Upper lobe of left lung (tissue), 6 donors: ENCODE results near the gene SMYD3. TPM values are rescaled to one million over a fixed set of nuclear protein-coding genes. Genes with fewer than 3 reads are reported as not detected.

Experiments
- ATAC-seq, 2 donors: fragments of 200-7000 bp; cut with Tn5 transposase; one replicate each; pipeline ENCODE4 v1.9.1; 2022; ENCODE audit warnings: mild to moderate bottlenecking in 2 of 2, moderate library complexity in 2 of 2; ENCODE audit not compliant: low FRiP score in 2 of 2
- DNase-seq, 2 donors: peaks; one replicate each; pipeline ENCODE4 v3.0.0-alpha.2; 2019 to 2020
- H3K27ac ChIP-seq, 4 donors: fragments of 200-600 bp; sonication (generic); one replicate each; pipeline ENCODE4 v1.5.1; 2016 to 2019
- H3K27me3 ChIP-seq, 4 donors: fragments of 200-600 bp; sonication (generic); one replicate each; pipeline ENCODE4 v1.5.1; 2017 to 2019
- H3K36me3 ChIP-seq, 4 donors: fragments of 200-600 bp; sonication (generic); one replicate each; pipeline ENCODE4 v1.5.1; 2016 to 2019
- H3K4me1 ChIP-seq, 4 donors: fragments of 200-600 bp; sonication (generic); one replicate each; pipeline ENCODE4 v1.5.1; 2018 to 2019
- H3K4me3 ChIP-seq, 4 donors: fragments of 200-600 bp; sonication (generic); one replicate each; pipeline ENCODE4 v1.5.1; 2017 to 2019; ENCODE audit warnings: mild to moderate bottlenecking in 2 of 4, moderate library complexity in 1 of 4
- H3K9me3 ChIP-seq, 4 donors: fragments of 200-600 bp; sonication (generic); one replicate each; pipeline ENCODE4 v1.5.1; 2018 to 2019
- EP300 ChIP-seq, 4 donors: sonication (generic); formaldehyde crosslinking; IDR thresholded peaks; one replicate each; pipeline ENCODE4 v1.5.1; 2017; ENCODE audit warnings: antibody characterized with exemption in 4 of 4, control low read depth in 2 of 4
- POLR2A ChIP-seq, 4 donors: fragments of 450-650 bp; IDR thresholded peaks; one replicate each; pipeline ENCODE4 v1.5.1; 2016 to 2017; ENCODE audit warnings: antibody characterized with exemption in 4 of 4, mild to moderate bottlenecking in 2 of 4
- POLR2AphosphoS5 ChIP-seq, 2 donors: sonication (generic); formaldehyde crosslinking; IDR thresholded peaks; one replicate each; pipeline ENCODE4 v1.5.1; 2017; ENCODE audit warnings: antibody characterized with exemption in 2 of 2
- WGBS, 2 donors: methylation state at CpG; one replicate each; pipeline ENCODE4 v1.1.5; 2017 to 2018; 5-methylcytosine and 5-hydroxymethylcytosine counted together
- total RNA-seq, 6 donors: library from RNA; depleted of rRNA in 4 of 6; stranded (reverse); fragments of >200 nt in 4 of 6; gene quantifications; one replicate each; pipeline versions ENCODE4 v1.1.0 to v1.2.1, GENCODE V29; 2016 to 2021
- TF ChIP-seq, protein P1 (sequence below), 6 experiments: fragments of 450-650 bp in 4 of 6; fragments of 200-600 bp in 2 of 6; sonication (generic) in 2 of 6; IDR thresholded peaks; one replicate each; pipeline ENCODE4 v1.5.1; 2016 to 2019; ENCODE audit warnings: antibody characterized with exemption in 6 of 6
- donor health status: DM: no; HTN: no; CAD: no; lungs with moderate emphysema.
- donor health status: DM: no; HTN: yes; CAD: no; lungs with severe emphysema.

SMYD3 gene
- total RNA-seq, 6 donors from 2014 or later: 22.7 to 109 (median 34.0) TPM

DNA sequence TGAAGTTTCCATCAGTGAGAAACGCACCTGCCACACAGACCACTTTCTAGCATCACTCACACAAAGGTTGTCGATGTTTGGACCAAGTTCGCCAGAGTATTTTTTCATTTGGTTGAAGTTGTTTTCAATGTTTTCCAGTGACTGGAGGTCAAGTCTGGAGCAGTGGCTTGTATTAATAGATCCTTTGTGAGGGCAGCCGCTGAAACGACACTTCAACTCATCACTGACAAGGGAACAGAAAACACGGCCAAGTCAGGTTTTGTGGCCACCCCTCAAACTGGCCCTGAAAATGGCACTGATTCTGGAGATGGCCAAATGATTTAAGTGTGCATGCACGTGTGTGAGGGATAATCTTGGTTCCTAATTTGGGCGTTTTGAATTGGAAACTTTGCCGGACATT lies 675.6 kb downstream of the SMYD3 start:
- no peak for DNase-seq
- H3K9me3 ChIP-seq: no peaks in the 10 kb centered on the region
- H3K4me1 ChIP-seq: no peaks in the 10 kb centered on the region
- H3K36me3 ChIP-seq: no peaks in the 10 kb centered on the region
- no peak overlapping the region for H3K4me3 ChIP-seq
- H3K27ac ChIP-seq: no peak overlapping the region
- no peaks in the 10 kb centered on the region for H3K27me3 ChIP-seq
- 81 to 96% methylated on average over 8 to 9 of the region's 9 CpGs for WGBS, 2 donors
- TF ChIP-seq, protein P1, sequence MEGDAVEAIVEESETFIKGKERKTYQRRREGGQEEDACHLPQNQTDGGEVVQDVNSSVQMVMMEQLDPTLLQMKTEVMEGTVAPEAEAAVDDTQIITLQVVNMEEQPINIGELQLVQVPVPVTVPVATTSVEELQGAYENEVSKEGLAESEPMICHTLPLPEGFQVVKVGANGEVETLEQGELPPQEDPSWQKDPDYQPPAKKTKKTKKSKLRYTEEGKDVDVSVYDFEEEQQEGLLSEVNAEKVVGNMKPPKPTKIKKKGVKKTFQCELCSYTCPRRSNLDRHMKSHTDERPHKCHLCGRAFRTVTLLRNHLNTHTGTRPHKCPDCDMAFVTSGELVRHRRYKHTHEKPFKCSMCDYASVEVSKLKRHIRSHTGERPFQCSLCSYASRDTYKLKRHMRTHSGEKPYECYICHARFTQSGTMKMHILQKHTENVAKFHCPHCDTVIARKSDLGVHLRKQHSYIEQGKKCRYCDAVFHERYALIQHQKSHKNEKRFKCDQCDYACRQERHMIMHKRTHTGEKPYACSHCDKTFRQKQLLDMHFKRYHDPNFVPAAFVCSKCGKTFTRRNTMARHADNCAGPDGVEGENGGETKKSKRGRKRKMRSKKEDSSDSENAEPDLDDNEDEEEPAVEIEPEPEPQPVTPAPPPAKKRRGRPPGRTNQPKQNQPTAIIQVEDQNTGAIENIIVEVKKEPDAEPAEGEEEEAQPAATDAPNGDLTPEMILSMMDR (IDR thresholded peaks at IDR 0.05): no peak
- no peak for TF ChIP-seq POLR2AphosphoS5 (IDR thresholded peaks at IDR 0.05)
- no peak for TF ChIP-seq POLR2A (IDR thresholded peaks at IDR 0.05)
- TF ChIP-seq EP300 (IDR thresholded peaks at IDR 0.05): no peak
- ATAC-seq: no peak

DNA sequence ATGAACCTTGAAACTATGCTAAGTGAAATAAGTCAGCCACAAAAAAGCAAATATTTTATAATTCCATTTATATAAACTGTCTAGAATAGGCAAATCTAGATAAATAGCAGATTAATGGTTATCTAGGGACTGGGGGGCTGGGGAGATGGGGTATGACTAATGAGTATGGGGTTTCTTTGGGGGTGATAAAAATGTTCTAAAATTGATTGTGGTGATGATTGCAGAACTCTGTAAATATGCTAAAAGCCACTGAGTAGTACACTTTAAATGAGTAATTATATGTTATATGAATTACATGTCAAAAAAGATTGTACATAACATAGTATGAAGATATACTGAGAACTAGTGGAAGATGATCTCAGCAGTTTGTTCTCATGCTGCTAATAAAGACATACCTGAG lies 677.3 kb downstream of the SMYD3 start:
- Histone ChIP-seq H3K4me3 (no peak overlapping the region), H3K27ac (no peak overlapping the region), H3K4me1 (no peaks in the 10 kb centered on the region), H3K36me3 (no peaks in the 10 kb centered on the region), H3K27me3 (no peaks in the 10 kb centered on the region), H3K9me3 (no peaks in the 10 kb centered on the region)
- TF ChIP-seq EP300 (IDR thresholded peaks at IDR 0.05): no peak
- TF ChIP-seq, protein P1 (IDR thresholded peaks at IDR 0.05): no peak
- TF ChIP-seq POLR2A (IDR thresholded peaks at IDR 0.05): no peak
- ATAC-seq (no peak), DNase-seq (no peak)

DNA sequence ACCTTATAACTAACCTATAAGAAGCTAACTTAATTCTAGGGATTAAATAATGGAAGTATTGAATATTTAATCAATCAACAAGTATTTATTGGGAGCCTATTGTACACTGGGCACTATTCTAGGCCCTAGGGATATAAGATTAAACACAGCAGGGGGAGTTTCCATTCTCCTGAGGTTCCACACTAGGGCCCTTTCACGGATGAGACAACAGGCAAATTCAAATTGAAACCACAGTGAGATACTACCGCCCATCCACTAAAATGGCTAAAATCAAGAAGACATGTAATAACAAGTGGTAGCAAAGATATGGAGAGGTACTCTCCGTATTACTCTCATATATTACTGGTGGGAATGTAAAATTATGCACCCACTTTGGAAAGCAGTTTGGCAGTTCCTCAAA lies 677.9 kb downstream of the SMYD3 start:
- Histone ChIP-seq H3K27me3 (no peaks in the 10 kb centered on the region), H3K36me3 (no peaks in the 10 kb centered on the region), H3K4me3 (no peak overlapping the region), H3K4me1 (no peaks in the 10 kb centered on the region), H3K9me3 (no peaks in the 10 kb centered on the region), H3K27ac (no peak overlapping the region)
- WGBS, 2 donors: 90 to 94% methylated on average over 3 of the region's 3 CpGs
- no peak for ATAC-seq
- DNase-seq: no peak
- TF ChIP-seq, protein P1 (IDR thresholded peaks at IDR 0.05): no peak
- TF ChIP-seq POLR2AphosphoS5 (IDR thresholded peaks at IDR 0.05): no peak
- TF ChIP-seq POLR2A (IDR thresholded peaks at IDR 0.05): no peak
- TF ChIP-seq EP300 (IDR thresholded peaks at IDR 0.05): no peak

DNA sequence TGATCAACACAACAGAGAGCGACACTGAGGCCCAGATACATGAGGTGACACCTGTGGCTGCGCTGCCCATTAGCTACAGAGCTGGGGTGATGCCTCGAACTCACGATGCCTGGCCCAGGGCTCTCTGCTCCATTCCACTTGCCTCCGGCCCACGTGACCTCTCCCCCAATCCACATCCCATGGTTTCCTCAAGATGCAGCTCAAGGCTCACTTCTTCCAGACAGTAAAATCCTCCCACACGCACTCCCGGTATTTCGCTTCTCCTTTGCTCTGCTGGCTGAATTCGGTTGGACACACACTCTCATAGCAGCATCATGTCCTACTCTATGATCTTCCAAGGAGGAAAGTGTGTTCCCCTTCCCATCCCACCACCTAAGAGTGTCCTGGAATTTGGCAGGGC lies 679.8 kb downstream of the SMYD3 start:
- ATAC-seq (no peak), DNase-seq (no peak)
- Histone ChIP-seq H3K36me3 (no peaks in the 10 kb centered on the region), H3K9me3 (no peaks in the 10 kb centered on the region), H3K4me3 (no peak overlapping the region), H3K27me3 (no peaks in the 10 kb centered on the region), H3K4me1 (peaks cover 0 to 3% (median 0%) of the 10 kb centered on the region in 4 donors), H3K27ac (no peak overlapping the region)
- WGBS, 2 donors: 93 to 96% methylated on average over 8 to 10 of the region's 10 CpGs
- TF ChIP-seq POLR2A (IDR thresholded peaks at IDR 0.05) (no peak), POLR2AphosphoS5 (IDR thresholded peaks at IDR 0.05) (no peak)
- TF ChIP-seq, protein P1 (IDR thresholded peaks at IDR 0.05): no peak

DNA sequence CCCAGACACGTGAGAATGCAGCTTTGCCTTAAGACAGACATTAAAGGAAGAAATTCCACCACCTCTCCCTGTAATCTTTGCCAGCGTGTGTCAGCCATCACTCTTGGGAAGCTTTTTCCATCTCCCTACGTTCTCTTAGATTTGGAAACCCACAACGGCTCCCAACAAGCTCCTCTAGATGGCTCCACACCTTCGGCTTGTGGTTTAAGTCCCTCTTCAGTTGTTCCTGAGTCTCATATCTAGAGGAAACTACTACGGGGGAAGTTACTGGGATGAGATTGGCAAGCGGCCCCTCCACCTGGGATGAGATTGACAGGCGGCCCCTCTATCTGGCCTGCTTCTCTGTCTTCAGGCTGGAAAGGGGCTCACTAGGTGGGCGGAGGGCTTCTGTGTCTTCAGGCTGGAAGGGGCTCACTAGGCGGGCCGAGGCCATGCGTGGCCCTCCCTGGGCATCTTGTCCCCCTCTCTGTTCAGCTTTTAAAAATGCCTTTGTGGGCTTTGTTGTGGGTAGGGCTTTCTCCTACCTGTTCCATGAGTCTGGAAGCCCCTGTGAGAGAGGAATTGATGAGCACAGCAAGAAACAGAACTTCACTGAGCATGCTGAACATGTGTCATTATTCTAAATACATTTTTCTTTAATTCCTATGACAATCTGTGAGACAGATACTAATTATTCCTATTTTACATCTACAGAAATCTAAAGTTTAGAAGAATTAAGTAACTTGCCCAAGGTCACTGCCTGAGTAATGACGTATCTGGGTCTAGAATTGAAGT lies 681.8 kb downstream of the SMYD3 start:
- no peak for ATAC-seq
- peak in 1 of 2 donors; percentile 27 for DNase-seq
- WGBS, 2 donors: 80 to 85% methylated on average over 13 of the region's 13 CpGs

More for the DNA sequence above, 681.8 kb downstream of the SMYD3 start:
- H3K27ac ChIP-seq: no peak overlapping the region
- H3K4me1 ChIP-seq: peaks cover 0 to 3% (median 0%) of the 10 kb centered on the region in 4 donors
- H3K27me3 ChIP-seq: no peaks in the 10 kb centered on the region
- H3K36me3 ChIP-seq: no peaks in the 10 kb centered on the region
- no peak overlapping the region for H3K4me3 ChIP-seq
- TF ChIP-seq EP300 (IDR thresholded peaks at IDR 0.05): no peak
- no peak for TF ChIP-seq POLR2A (IDR thresholded peaks at IDR 0.05)
- no peak for TF ChIP-seq POLR2AphosphoS5 (IDR thresholded peaks at IDR 0.05)
- TF ChIP-seq, protein P1 (IDR thresholded peaks at IDR 0.05): no peak
- H3K9me3 ChIP-seq: no peaks in the 10 kb centered on the region
